Left lung (tissue), 10 donors: Measurements from ENCODE around the gene DHX9. TPM values are rescaled to one million over a fixed set of nuclear protein-coding genes. Genes with fewer than 3 reads are reported as not detected.
"Not testable (repeated sequence)": the region's sequence is repeated elsewhere in the genome, so short reads cannot be mapped to it uniquely, and the experiment has no call there.

Experiments used
- ATAC-seq: fragments of 200-7000 bp; cut with Tn5 transposase; one replicate; pipeline ENCODE4 v1.9.1; 2020; ENCODE audit warnings: moderate library complexity
- DNase-seq, 4 donors: peaks; one replicate each; pipeline ENCODE4 v3.0.0-alpha.2; 2013 to 2020
- H3K27ac ChIP-seq, 2 donors: fragments of 200-600 bp; sonication (generic) in 1 of 2; one replicate each; pipeline versions ENCODE4 v1.5.0 to v1.8.0; 2020 to 2021
- H3K27me3 ChIP-seq, 2 donors: fragments of 200-600 bp; sonication (generic) in 1 of 2; one replicate each; pipeline versions ENCODE4 v1.5.0 to v1.8.0; 2020 to 2021
- H3K36me3 ChIP-seq, 2 donors: fragments of 200-600 bp; sonication (generic) in 1 of 2; one replicate each; pipeline versions ENCODE4 v1.5.0 to v1.8.0; 2020 to 2021
- H3K4me1 ChIP-seq, 2 donors: fragments of 200-600 bp; one replicate each; pipeline ENCODE4 v1.8.0; 2021
- H3K4me3 ChIP-seq, 2 donors: fragments of 200-600 bp; sonication (generic) in 1 of 2; one replicate each; pipeline versions ENCODE4 v1.5.0 to v1.8.0; 2020 to 2021; ENCODE audit warnings: mild to moderate bottlenecking in 1 of 2
- H3K9me3 ChIP-seq, 2 donors: fragments of 200-600 bp; sonication (generic) in 1 of 2; one replicate each; pipeline versions ENCODE4 v1.5.0 to v1.8.0; 2020 to 2021
- intact Hi-C, 2 donors: fragments of 100-400 bp; cut with DNase I; formaldehyde crosslinking; loops; one replicate each; pipeline versions ENCODE4 v1.11.2 to v1.14.2; 2022
- polyA plus RNA-seq, 6 donors: library from polyadenylated mRNA; unstranded; fragments of 120-200 nt; gene quantifications; one replicate each; pipeline ENCODE4 v1.2.1, GENCODE V29; 2013; ENCODE audit not compliant: insufficient read length in 6 of 6
- total RNA-seq, 2 donors: library from RNA; stranded (reverse); fragmentation: NEBNext Ultra II Directional; extraction: Animal tissue kit (Norgen Biotek cat#: 25700); gene quantifications; one replicate each; pipeline ENCODE4 v1.2.1, GENCODE V29; 2021
- TF ChIP-seq, protein P1 (sequence below), 2 donors: fragments of 200-600 bp; sonication (generic) in 1 of 2; IDR thresholded peaks; one replicate each; pipeline versions ENCODE4 v1.5.0 to v1.8.0; 2021; ENCODE audit warnings: antibody characterized with exemption in 2 of 2
- donor health status: DM: no; HTN: yes; CAD: no.
- donor health status: DM: no; HTN: no; CAD: no.

DHX9 gene
- total and polyA plus RNA-seq, 8 donors, result 109 to 269 (median 242) TPM

DNA sequence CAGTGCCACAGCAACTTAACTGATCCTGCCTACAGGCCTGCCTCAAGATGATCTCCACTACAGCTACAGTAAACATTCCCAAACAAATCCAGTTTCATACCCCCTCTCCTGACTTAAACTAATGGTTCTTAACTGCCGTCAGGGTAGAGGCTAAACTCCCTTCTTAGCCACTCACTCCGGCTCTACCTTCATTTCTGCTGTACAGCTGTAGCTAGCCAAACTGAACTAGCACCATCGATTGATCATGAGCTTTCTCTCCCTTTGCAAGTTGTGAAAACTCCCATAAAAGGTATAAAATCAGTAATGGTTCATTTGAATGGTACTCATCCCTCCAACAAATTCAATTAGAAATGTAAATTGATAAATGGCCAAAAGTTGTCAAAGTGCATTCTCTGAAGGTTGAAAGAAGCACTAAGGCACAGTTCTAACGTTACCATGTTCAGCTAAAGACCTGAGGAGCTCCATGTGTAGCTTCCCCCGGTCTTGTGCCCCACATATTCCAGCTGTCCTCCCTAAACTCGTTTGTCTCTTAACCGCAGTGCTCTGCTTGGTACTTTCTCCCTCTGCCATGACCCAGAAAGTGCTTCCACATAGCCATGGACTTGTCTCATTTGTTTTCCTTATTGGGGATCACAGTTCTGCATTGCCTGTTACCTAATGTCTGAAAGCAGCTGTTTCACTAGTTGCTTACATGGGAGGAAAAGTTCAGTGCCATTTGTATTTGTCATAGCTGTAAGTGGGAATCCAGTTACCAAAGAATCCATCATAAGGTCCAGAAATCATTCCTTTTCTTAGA, 49.8 kb downstream of the DHX9 start:
- Histone ChIP-seq H3K4me3 (no peak overlapping the region), H3K4me1 (no peaks in the 10 kb centered on the region), H3K27ac (no peak overlapping the region), H3K9me3 (no peaks in the 10 kb centered on the region), H3K27me3 (no peaks in the 10 kb centered on the region), H3K36me3 (peaks cover 12 to 66% of the 10 kb centered on the region in 2 donors)
- TF ChIP-seq, protein P1, sequence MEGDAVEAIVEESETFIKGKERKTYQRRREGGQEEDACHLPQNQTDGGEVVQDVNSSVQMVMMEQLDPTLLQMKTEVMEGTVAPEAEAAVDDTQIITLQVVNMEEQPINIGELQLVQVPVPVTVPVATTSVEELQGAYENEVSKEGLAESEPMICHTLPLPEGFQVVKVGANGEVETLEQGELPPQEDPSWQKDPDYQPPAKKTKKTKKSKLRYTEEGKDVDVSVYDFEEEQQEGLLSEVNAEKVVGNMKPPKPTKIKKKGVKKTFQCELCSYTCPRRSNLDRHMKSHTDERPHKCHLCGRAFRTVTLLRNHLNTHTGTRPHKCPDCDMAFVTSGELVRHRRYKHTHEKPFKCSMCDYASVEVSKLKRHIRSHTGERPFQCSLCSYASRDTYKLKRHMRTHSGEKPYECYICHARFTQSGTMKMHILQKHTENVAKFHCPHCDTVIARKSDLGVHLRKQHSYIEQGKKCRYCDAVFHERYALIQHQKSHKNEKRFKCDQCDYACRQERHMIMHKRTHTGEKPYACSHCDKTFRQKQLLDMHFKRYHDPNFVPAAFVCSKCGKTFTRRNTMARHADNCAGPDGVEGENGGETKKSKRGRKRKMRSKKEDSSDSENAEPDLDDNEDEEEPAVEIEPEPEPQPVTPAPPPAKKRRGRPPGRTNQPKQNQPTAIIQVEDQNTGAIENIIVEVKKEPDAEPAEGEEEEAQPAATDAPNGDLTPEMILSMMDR (IDR thresholded peaks at IDR 0.05), result no peak
- DNase-seq (no peak), ATAC-seq (no peak)
- intact Hi-C loops, result no loop called here

DNA sequence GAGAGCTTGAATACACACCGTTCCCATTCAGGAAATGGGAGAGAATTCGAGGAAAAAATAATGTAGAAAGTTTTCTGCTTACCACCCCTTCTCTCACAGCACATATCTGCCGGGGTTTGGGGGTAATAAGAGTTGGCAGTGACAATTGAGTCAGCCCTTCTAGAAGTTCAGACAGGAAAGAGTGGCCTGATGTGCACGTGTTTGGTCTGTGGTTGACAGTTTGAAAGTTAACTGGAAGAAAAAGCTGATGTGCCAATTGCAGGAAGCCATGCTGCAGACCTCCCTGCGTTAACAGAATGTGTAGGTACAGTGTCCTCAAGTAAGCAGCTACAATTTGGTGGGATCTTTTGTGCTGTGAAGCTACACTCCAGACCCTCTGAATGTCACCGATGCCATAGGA, 50.9 kb downstream of the DHX9 start:
- TF ChIP-seq, protein P1 (IDR thresholded peaks at IDR 0.05), result no peak
- H3K27me3 ChIP-seq, result no peaks in the 10 kb centered on the region
- no peaks in the 10 kb centered on the region for H3K9me3 ChIP-seq
- no peak for ATAC-seq
- no peaks in the 10 kb centered on the region for H3K4me1 ChIP-seq
- peaks cover 8 to 55% of the 10 kb centered on the region in 2 donors for H3K36me3 ChIP-seq
- intact Hi-C loops, result no loop called here
- H3K4me3 ChIP-seq, result no peak overlapping the region
- DNase-seq, result no peak
- no peak overlapping the region for H3K27ac ChIP-seq

DNA sequence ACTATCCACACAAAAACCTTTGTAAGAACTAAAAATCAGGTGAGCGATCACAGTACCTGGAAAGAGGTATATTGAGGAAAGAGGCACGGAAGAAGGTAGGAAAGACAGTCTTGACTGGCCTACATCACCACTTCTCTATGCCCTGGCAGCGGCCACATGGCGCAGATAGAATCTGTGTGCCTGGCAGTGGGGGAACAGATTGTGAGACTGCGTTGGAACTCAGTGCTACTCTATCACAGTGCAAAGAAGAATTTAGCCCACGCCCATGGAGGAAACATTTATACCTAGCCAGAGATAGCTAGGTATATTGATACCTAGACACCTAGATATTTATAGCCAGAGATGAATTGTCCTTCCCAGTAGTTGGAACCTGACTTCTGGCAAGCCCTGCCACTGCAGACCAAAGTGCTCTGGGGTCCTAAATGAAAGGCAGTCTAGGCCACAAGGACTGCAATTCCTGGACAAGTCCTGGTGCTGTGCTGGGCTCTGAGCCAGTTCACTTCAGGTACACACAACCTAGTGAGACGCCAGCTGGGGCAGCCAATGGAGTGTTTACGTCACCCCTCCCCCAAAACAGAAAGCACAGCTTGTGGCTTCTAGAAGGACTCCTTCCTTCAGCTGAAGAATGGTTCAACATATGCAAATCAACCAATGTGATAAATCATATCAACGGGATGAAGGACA, 51.9 kb downstream of the DHX9 start:
- peaks cover 0 to 44% of the 10 kb centered on the region in 2 donors for H3K36me3 ChIP-seq
- intact Hi-C loops, result no loop called here
- H3K4me1 ChIP-seq, result no peaks in the 10 kb centered on the region
- no peak overlapping the region for H3K4me3 ChIP-seq
- no peak overlapping the region for H3K27ac ChIP-seq
- DNase-seq, result peak in 1 of 4 donors; percentile 48
- ATAC-seq, result peak; percentile 47
- H3K9me3 ChIP-seq, result no peaks in the 10 kb centered on the region
- H3K27me3 ChIP-seq, result no peaks in the 10 kb centered on the region
- TF ChIP-seq, protein P1 (IDR thresholded peaks at IDR 0.05), result no peak

DNA sequence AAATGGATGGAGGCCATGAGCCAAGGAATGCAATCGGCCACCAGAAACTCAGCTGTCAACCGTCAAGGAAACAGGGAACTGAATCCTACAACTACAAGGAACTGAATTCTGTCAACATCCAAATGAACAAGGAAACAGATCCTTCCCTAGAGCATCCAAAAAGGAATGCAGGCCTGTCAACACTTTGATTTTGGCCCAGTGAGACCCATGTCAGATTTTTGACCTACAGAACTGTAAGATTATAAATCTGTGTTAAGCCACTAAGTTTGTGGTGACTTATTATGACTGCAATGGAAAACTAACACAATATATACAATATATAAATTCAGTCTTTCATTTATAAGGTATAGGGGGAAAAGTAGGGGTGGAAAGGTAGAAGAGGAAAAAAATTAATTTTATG, 58.5 kb downstream of the DHX9 start:
- Histone ChIP-seq H3K9me3 (no peaks in the 10 kb centered on the region), H3K27ac (no peak overlapping the region), H3K36me3 (no peaks in the 10 kb centered on the region), H3K4me3 (no peak overlapping the region), H3K4me1 (no peaks in the 10 kb centered on the region), H3K27me3 (no peaks in the 10 kb centered on the region)
- TF ChIP-seq, protein P1 (IDR thresholded peaks at IDR 0.05), result no peak
- DNase-seq (no peak), ATAC-seq (no peak)
- intact Hi-C loops, result no loop called here

DNA sequence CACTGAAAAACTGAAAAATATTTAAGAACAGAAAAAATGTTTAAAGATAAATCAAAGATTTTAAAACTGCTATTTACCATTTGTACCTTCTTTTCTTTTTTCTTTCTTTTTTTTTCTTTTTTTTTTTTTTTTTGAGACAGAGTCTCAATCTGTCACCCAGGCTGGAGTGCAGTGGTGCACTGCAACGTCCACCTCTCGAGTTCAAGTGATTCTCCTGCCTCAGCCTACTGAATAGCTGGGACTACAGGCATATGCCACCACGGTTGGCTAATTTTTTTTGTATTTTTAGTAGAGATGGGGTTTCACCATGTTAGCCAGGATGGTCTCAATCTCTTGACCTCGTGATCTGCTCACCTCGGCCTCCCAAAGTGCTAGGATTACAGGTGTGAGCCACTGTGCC, 62.8 kb downstream of the DHX9 start:
- ATAC-seq, H3K27me3 ChIP-seq, H3K9me3 ChIP-seq, H3K27ac ChIP-seq, H3K4me3 ChIP-seq, intact Hi-C loops, H3K4me1 ChIP-seq, DNase-seq, H3K36me3 ChIP-seq: not testable (repeated sequence)
